MM.1S (cell line): ENCODE data around the gene FKBP14.

Experiments used
- DNase-seq: peaks from one replicate; pipeline ENCODE4 v3.0.0-alpha.2; 2015
- H2AFZ ChIP-seq: fragments of 300-600 bp; sonication (generic); 2 replicates; pipeline ENCODE4 v1.6.0; 2016; ENCODE audit warnings: antibody characterized with exemption, low read length
- H3F3A ChIP-seq: fragments of 300-600 bp; sonication (generic); 2 replicates; pipeline ENCODE4 v1.6.1; 2016; ENCODE audit warnings: mild to moderate bottlenecking, antibody characterized with exemption, low read length, moderate library complexity, mixed read lengths; ENCODE audit not compliant: insufficient read depth
- H3K27ac ChIP-seq: fragments of 300-600 bp; sonication (generic); 2 replicates; pipeline ENCODE4 v1.5.1; 2016; ENCODE audit warnings: mild to moderate bottlenecking, low read length
- H3K27me3 ChIP-seq: fragments of 300-600 bp; sonication (generic); replicated peaks from 2 replicates; pipeline ENCODE4 v1.6.0; 2016; ENCODE audit warnings: low read length; ENCODE audit not compliant: insufficient read depth
- H3K36me3 ChIP-seq: fragments of 300-600 bp; sonication (generic); replicated peaks from 2 replicates; pipeline ENCODE4 v1.6.1; 2016; ENCODE audit warnings: mild to moderate bottlenecking, low read length, mixed read lengths; ENCODE audit not compliant: insufficient read depth
- H3K4me1 ChIP-seq: fragments of 300-600 bp; sonication (generic); 2 replicates; pipeline ENCODE4 v1.6.1; 2016; ENCODE audit warnings: low read length, mixed read lengths
- H3K4me2 ChIP-seq: fragments of 300-600 bp; sonication (generic); 2 replicates; pipeline ENCODE4 v1.6.0; 2016; ENCODE audit warnings: low read depth, low read length
- H3K4me3 ChIP-seq: fragments of 300-600 bp; sonication (generic); 2 replicates; pipeline ENCODE4 v1.5.1; 2016; ENCODE audit warnings: low read length, mixed read lengths
- H3K79me2 ChIP-seq: fragments of 300-600 bp; sonication (generic); 2 replicates; pipeline ENCODE4 v1.6.1; 2016; ENCODE audit warnings: mixed run types, low read length, mixed read lengths
- H3K9ac ChIP-seq: fragments of 300-600 bp; sonication (generic); 2 replicates; pipeline ENCODE4 v1.6.1; 2016; ENCODE audit warnings: low read length, mixed read lengths
- H3K9me2 ChIP-seq: fragments of 300-600 bp; sonication (generic); replicated peaks from 2 replicates; pipeline ENCODE4 v1.6.1; 2016; ENCODE audit warnings: mild to moderate bottlenecking, low read length, mixed read lengths; ENCODE audit not compliant: insufficient read depth
- H3K9me3 ChIP-seq: fragments of 300-600 bp; sonication (generic); replicated peaks from 2 replicates; pipeline ENCODE4 v1.6.1; 2016; ENCODE audit warnings: mild to moderate bottlenecking, low read length, mixed read lengths; ENCODE audit not compliant: insufficient read depth
- H4K20me1 ChIP-seq: fragments of 300-600 bp; sonication (generic); 2 replicates; pipeline ENCODE4 v1.6.1; 2016; ENCODE audit warnings: mild to moderate bottlenecking, low read length, moderate library complexity, mixed read lengths; ENCODE audit not compliant: insufficient read depth
- EZH2 ChIP-seq: fragments of 300-600 bp; sonication (generic); optimal IDR thresholded peaks from 2 replicates; pipeline ENCODE3; 2017; ENCODE audit warnings: low read depth, mild to moderate bottlenecking, antibody characterized with exemption, low read length, mixed read lengths
- EZH2phosphoT487 ChIP-seq: fragments of 300-600 bp; sonication (generic); IDR thresholded peaks from 2 replicates; pipeline ENCODE4 v1.6.1; 2018; ENCODE audit warnings: antibody characterized with exemption, low read length
- TF ChIP-seq, protein P1 (sequence below): fragments of 300-600 bp; sonication (generic); IDR thresholded peaks from 2 replicates; pipeline ENCODE4 v1.5.1; 2016; ENCODE audit warnings: antibody characterized with exemption, low read length, mixed read lengths

Gene FKBP14

DNA sequence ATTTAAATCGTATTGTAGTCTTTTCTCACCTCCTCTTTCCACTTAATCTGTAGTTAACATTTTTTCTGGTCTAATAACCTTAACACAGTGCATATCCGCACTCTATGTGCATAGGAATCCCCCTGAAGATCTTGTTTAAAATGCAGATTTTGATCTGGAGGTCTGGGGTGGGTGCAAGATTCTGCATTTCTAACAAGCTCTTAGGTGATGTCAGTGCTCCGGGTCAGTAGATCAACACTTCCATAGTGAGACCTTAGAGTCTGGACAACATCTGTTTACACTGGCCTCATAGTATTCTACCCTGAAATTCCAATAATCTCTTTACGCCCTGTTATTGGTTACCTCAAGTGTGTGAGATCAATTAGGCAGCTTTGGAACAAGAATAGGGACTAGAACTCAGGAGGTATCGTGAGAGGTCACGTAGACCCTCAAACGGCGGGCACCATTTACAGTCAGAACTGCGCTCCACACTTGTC lies 1.3 kb upstream of the FKBP14 start:
- Histone ChIP-seq H3K27me3 (no peaks in the 10 kb centered on the region), H3F3A (peaks cover 37% of the 10 kb centered on the region), H3K27ac (peak overlapping the region; percentile 73; the same call in 1 of the 2 replicates), H3K79me2 (peaks cover 74% of the 10 kb centered on the region), H3K9me2 (no peaks in the 10 kb centered on the region), H3K4me2 (peak overlapping the region; percentile 95), H3K9me3 (no peaks in the 10 kb centered on the region), H4K20me1 (no peaks in the 10 kb centered on the region), H3K36me3 (no peaks in the 10 kb centered on the region), H2AFZ (peak overlapping the region; percentile 81), H3K4me1 (peaks cover 38% of the 10 kb centered on the region), H3K9ac (peak overlapping the region; percentile 72), H3K4me3 (peak overlapping the region; percentile 76)
- TF ChIP-seq EZH2phosphoT487 (no peak), EZH2 (no peak)
- TF ChIP-seq, protein P1, sequence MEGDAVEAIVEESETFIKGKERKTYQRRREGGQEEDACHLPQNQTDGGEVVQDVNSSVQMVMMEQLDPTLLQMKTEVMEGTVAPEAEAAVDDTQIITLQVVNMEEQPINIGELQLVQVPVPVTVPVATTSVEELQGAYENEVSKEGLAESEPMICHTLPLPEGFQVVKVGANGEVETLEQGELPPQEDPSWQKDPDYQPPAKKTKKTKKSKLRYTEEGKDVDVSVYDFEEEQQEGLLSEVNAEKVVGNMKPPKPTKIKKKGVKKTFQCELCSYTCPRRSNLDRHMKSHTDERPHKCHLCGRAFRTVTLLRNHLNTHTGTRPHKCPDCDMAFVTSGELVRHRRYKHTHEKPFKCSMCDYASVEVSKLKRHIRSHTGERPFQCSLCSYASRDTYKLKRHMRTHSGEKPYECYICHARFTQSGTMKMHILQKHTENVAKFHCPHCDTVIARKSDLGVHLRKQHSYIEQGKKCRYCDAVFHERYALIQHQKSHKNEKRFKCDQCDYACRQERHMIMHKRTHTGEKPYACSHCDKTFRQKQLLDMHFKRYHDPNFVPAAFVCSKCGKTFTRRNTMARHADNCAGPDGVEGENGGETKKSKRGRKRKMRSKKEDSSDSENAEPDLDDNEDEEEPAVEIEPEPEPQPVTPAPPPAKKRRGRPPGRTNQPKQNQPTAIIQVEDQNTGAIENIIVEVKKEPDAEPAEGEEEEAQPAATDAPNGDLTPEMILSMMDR: no peak
- no peak for DNase-seq

DNA sequence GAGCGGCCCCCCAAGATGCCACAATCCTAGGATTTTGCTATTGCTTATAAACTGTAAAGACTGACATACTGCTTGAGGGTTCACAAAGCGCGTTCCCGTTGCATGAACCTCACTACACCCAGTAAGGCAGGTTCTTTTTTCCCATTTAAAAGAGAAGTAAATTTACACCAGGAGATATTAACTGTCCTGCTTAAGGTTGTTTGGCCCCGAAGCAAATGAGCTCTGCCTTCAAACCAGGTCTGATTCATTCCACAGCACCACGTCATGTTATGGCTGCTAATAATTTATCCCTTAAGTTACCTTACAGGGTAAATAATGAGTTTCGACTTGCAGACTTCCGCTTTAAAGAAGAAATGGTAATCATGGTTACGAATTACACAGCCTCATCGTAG lies 559 bp upstream of the FKBP14 start:
- TF ChIP-seq EZH2phosphoT487 (no peak), EZH2 (no peak)
- TF ChIP-seq, protein P1: no peak
- peak overlapping the region; percentile 81 for H2AFZ ChIP-seq
- H3K4me2 ChIP-seq: peak overlapping the region; percentile 95
- H3K27me3 ChIP-seq: no peaks in the 10 kb centered on the region
- H3K36me3 ChIP-seq: no peaks in the 10 kb centered on the region
- peak overlapping the region; percentile 76 for H3K4me3 ChIP-seq
- peaks cover 30% of the 10 kb centered on the region for H3F3A ChIP-seq
- no peaks in the 10 kb centered on the region for H3K9me3 ChIP-seq
- peaks cover 32% of the 10 kb centered on the region for H3K4me1 ChIP-seq
- H4K20me1 ChIP-seq: no peaks in the 10 kb centered on the region
- H3K27ac ChIP-seq: peak overlapping the region; percentile 73; the same call in 1 of the 2 replicates
- DNase-seq: peak; percentile 42
- peaks cover 78% of the 10 kb centered on the region for H3K79me2 ChIP-seq
- H3K9ac ChIP-seq: peak overlapping the region; percentile 72
- no peaks in the 10 kb centered on the region for H3K9me2 ChIP-seq

DNA sequence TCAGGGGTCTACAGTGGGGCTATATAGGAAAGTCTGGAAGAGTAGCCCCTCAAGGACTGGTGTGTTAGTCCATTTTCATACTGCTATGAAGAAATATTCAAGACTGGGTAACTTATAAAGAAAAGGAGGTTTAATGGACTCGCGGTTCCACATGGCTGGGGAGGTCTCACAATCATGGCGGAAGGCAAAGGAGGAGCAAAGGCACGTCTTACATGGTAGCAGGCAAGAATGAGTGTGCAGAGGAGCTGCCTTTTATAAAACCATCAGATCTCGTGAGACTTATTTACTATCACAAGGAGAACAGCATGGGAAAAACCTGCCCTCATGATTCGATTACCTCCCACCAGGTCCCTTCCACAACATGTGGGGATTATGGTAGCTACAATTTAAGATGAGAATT lies 3.0 kb downstream of the FKBP14 start:
- Histone ChIP-seq H4K20me1 (no peaks in the 10 kb centered on the region), H3K9me2 (no peaks in the 10 kb centered on the region), H3K27me3 (no peaks in the 10 kb centered on the region), H3K4me3 (no peak overlapping the region), H3K27ac (no peak overlapping the region), H2AFZ (no peak overlapping the region), H3K79me2 (peaks cover 43% of the 10 kb centered on the region), H3F3A (peaks cover 21% of the 10 kb centered on the region), H3K9me3 (no peaks in the 10 kb centered on the region), H3K4me2 (no peak overlapping the region), H3K9ac (no peak overlapping the region), H3K4me1 (peaks cover 27% of the 10 kb centered on the region), H3K36me3 (no peaks in the 10 kb centered on the region)
- TF ChIP-seq EZH2: no peak
- no peak for TF ChIP-seq EZH2phosphoT487
- DNase-seq: no peak

DNA sequence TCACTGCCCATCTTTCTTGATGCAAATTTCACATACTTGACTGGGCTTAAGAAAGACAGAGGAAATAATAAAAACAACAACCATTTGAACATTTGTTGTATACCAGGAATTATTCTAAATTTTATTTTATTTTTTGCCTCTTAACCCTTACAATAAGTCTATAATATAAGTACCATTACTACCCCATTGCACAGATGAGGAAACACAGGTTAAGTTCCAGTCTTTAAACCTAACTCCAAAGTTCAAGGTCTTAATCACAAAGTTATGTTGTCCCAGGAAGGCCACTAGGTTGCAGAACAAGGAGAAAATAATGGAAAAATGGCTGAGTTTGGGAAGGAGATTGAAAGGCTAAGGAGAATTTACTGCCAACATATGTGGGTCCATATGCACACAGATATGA lies 3.5 kb downstream of the FKBP14 start:
- peaks cover 41% of the 10 kb centered on the region for H3K79me2 ChIP-seq
- no peaks in the 10 kb centered on the region for H3K27me3 ChIP-seq
- H3K4me3 ChIP-seq: no peak overlapping the region
- no peak overlapping the region for H2AFZ ChIP-seq
- no peak overlapping the region for H3K27ac ChIP-seq
- H3K4me1 ChIP-seq: peaks cover 27% of the 10 kb centered on the region
- no peak overlapping the region for H3K9ac ChIP-seq
- H3K4me2 ChIP-seq: no peak overlapping the region
- no peaks in the 10 kb centered on the region for H3K9me2 ChIP-seq
- no peaks in the 10 kb centered on the region for H3K36me3 ChIP-seq
- H3K9me3 ChIP-seq: no peaks in the 10 kb centered on the region
- no peaks in the 10 kb centered on the region for H4K20me1 ChIP-seq
- DNase-seq: no peak
- H3F3A ChIP-seq: peaks cover 21% of the 10 kb centered on the region
- TF ChIP-seq EZH2phosphoT487: no peak
